Measurements from ENCODE around the gene NIPAL1.

NIPAL1 gene

GRCh38 chr4:48064349-48064748 lies 47.8 kb downstream of the NIPAL1 start:
- Histone ChIP-seq H3K27ac (replicated peaks) (no peak overlapping the region), H3K27me3 (ENCODE audit: insufficient read depth, poor library complexity, severe bottlenecking) (no peaks in the 10 kb centered on the region), H3K4me3 (replicated peaks; ENCODE audit: insufficient read depth, low read length) (no peak overlapping the region)
- no peak for DNase-seq (ENCODE audit: low read depth in 1 of 2, low spot score in 1 of 2)
- TF ChIP-seq CTCF (IDR thresholded peaks at IDR 0.05; ENCODE audit: insufficient read depth, low read length) (no peak), SPI1 (IDR thresholded peaks at IDR 0.05; ENCODE audit: borderline replicate concordance, low read depth) (no peak), GABPA (IDR thresholded peaks at IDR 0.05; ENCODE audit: low read depth) (no peak), POLR2AphosphoS5 (IDR thresholded peaks at IDR 0.05; ENCODE audit: low read depth) (no peak), REST (IDR thresholded peaks at IDR 0.05; ENCODE audit: insufficient replicate concordance, low read depth) (no peak)

GRCh38 chr4:48065587-48066052 lies 49.0 kb downstream of the NIPAL1 start:
- no peak for DNase-seq (ENCODE audit: low read depth in 1 of 2, low spot score in 1 of 2)

More at GRCh38 chr4:48065587-48066052, 49.0 kb downstream of the NIPAL1 start:
- no peaks in the 10 kb centered on the region for H3K27me3 ChIP-seq (ENCODE audit: insufficient read depth, poor library complexity, severe bottlenecking)
- H3K27ac ChIP-seq (replicated peaks): no peak overlapping the region
- H3K4me3 ChIP-seq (replicated peaks; ENCODE audit: insufficient read depth, low read length): no peak overlapping the region
- TF ChIP-seq CTCF (IDR thresholded peaks at IDR 0.05; ENCODE audit: insufficient read depth, low read length) (no peak), POLR2AphosphoS5 (IDR thresholded peaks at IDR 0.05; ENCODE audit: low read depth) (no peak), REST (IDR thresholded peaks at IDR 0.05; ENCODE audit: insufficient replicate concordance, low read depth) (no peak), SPI1 (IDR thresholded peaks at IDR 0.05; ENCODE audit: borderline replicate concordance, low read depth) (no peak), GABPA (IDR thresholded peaks at IDR 0.05; ENCODE audit: low read depth) (no peak)
